Mammary epithelial cell (primary cell): ENCODE data around the gene FSTL3.

Experiments used
- EZH2 ChIP-seq: IDR thresholded peaks from 2 replicates; pipeline ENCODE4 v1.6.1; 2012; ENCODE audit warnings: low read length, inconsistent platforms, borderline replicate concordance
- TF ChIP-seq, protein P1 (sequence below), 2 donors: IDR thresholded peaks in 1 of 2; conservative IDR thresholded peaks in 1 of 2; 2 replicates each; pipeline ENCODE4 v1.5.1; 2011 to 2012; ENCODE audit warnings: inconsistent platforms in 2 of 2, low read length in 2 of 2, mild to moderate bottlenecking in 2 of 2, control low read depth in 1 of 2, low read depth in 1 of 2; ENCODE audit not compliant: insufficient read depth in 1 of 2; ENCODE audit errors: extremely low read depth in 1 of 2

DNA sequence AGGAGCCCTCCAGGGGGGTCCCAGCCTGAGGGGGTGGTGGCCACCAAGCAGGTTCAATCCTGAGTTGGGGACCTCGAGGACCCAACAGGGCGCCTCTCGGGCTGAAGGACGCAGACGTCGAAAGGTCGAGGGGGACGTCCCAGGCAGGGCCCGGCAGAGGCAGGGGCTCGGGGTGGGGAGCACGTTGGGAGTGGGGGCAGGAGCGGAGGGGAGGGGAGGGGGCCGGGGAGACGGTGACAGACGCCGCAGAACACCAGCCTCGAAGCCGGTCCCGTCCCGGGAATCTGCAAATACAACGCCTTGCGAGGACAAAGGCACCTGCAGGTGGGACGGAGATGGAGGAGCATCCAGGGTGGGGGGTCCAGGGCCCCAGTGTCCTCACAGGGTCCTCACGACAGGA is 32.5 kb upstream of the FSTL3 start:
- TF ChIP-seq, protein P1, sequence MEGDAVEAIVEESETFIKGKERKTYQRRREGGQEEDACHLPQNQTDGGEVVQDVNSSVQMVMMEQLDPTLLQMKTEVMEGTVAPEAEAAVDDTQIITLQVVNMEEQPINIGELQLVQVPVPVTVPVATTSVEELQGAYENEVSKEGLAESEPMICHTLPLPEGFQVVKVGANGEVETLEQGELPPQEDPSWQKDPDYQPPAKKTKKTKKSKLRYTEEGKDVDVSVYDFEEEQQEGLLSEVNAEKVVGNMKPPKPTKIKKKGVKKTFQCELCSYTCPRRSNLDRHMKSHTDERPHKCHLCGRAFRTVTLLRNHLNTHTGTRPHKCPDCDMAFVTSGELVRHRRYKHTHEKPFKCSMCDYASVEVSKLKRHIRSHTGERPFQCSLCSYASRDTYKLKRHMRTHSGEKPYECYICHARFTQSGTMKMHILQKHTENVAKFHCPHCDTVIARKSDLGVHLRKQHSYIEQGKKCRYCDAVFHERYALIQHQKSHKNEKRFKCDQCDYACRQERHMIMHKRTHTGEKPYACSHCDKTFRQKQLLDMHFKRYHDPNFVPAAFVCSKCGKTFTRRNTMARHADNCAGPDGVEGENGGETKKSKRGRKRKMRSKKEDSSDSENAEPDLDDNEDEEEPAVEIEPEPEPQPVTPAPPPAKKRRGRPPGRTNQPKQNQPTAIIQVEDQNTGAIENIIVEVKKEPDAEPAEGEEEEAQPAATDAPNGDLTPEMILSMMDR (conservative IDR thresholded peaks at IDR 0.05 in 1 of 2, IDR thresholded peaks at IDR 0.05 in 1 of 2; ENCODE audit: extremely low read depth in 1 of 2, insufficient read depth in 1 of 2, low read depth in 1 of 2, low read length in 2 of 2): no peak
- TF ChIP-seq EZH2: no peak
